GM12872 (cell line): ENCODE measurements around the gene SCAPER.

Experiments
- TF ChIP-seq, protein P1 (sequence below): IDR thresholded peaks from 3 replicates; pipeline ENCODE4 v1.5.1; 2011; ENCODE audit warnings: low read depth, mild to moderate bottlenecking, low read length, moderate library complexity; ENCODE audit not compliant: insufficient read depth

SCAPER gene

DNA sequence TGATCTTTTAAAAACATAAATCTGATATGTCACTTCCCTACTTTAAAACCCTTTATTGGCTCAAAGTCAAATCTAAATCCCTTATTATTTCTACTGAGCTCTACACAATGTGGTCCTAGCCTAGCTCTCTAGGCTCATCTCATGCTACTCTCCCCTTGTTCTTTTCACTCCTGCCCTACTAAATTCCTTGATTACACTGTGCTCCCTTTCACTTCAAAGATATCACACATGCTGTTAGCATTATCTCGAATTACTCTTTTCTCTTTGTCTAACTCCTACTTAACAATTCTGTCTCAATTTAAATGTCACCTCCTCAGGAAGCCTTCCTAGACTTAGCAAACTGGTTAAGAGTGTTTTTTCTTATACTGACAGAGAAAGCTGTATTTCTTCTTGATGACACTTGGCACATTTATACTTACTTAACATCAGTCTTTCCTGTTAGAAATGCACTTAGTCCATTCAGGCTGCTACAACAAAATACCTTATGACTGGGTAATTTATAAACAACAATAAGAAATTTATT, 102.0 kb downstream of the SCAPER start:
- TF ChIP-seq, protein P1, sequence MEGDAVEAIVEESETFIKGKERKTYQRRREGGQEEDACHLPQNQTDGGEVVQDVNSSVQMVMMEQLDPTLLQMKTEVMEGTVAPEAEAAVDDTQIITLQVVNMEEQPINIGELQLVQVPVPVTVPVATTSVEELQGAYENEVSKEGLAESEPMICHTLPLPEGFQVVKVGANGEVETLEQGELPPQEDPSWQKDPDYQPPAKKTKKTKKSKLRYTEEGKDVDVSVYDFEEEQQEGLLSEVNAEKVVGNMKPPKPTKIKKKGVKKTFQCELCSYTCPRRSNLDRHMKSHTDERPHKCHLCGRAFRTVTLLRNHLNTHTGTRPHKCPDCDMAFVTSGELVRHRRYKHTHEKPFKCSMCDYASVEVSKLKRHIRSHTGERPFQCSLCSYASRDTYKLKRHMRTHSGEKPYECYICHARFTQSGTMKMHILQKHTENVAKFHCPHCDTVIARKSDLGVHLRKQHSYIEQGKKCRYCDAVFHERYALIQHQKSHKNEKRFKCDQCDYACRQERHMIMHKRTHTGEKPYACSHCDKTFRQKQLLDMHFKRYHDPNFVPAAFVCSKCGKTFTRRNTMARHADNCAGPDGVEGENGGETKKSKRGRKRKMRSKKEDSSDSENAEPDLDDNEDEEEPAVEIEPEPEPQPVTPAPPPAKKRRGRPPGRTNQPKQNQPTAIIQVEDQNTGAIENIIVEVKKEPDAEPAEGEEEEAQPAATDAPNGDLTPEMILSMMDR = no peak

- TF ChIP-seq, protein P1 = no peak
Measured at GRCh38 chr15:76802411-76802810, 102.7 kb downstream of the SCAPER start.

DNA sequence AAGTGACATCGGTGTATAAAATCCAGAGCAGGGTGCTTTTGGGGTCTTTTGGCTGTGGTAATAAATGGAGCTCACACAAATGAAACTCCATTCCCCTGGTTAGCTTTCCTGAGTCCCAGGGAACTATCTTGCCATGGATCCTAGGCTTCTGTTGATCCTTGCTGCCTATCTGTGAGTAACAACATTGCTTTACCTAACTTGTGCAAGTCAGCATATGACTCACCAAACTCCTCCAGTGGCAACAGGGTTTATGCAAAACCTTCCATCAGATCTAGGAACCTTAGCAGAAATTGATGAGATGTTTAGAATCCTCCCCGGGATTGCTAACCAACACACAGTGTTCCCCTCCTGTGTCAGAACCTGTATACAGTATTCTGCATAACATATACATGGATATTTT, 105.4 kb downstream of the SCAPER start:
- TF ChIP-seq, protein P1 = no peak

DNA sequence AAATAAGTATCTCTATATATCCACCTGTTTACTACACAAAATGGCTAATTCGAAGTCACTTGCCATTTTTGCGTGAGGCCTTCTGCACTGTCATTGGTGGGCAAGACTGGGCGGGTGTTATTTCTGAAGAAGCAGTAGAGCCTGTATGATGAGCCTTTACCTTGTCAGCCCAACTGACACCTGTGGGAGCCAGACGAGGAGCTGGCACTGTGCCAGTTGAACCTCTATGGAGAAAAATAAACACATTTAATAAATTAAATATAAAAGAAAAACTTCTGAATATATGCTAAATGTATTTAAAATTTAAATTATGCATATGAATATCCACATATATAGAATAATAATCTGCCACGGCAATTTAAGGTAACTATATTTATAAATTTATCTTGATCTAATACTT, 109.9 kb downstream of the SCAPER start:
- TF ChIP-seq, protein P1 = no peak

- TF ChIP-seq, protein P1 = no peak
Measured at GRCh38 chr15:76793162-76793561, 112.0 kb downstream of the SCAPER start.

GRCh38 chr15:76791511-76791910, 113.6 kb downstream of the SCAPER start:
- TF ChIP-seq, protein P1 = no peak

DNA sequence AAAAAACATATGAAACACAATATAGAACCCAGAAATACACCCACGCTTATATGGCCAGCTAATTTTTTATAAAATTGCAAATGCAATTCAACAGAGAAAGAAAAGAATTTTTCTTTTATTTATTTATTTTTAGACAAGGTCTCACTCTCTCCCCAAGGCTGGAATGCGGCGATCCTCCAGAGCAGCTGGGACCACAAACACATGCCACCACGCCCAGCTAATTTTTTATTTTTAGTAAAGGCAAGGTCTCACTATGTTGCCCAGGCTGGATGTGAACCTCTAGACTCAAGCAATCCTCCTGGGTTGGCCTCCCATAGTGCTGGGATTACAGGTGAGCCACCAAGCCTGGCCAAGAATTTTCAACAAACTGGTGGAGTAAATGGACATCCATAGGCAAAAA, 117.9 kb downstream of the SCAPER start:
- TF ChIP-seq, protein P1 = no peak
